ENCODE data around the gene GALT. TPM values are rescaled to one million over a fixed set of nuclear protein-coding genes. Genes with fewer than 3 reads are reported as not detected.

Gene GALT
- total RNA-seq, 1 donor from 2014 or later = 11.3 TPM

- H3K27me3 ChIP-seq (ENCODE audit: control insufficient read depth, insufficient read depth, low read length) = no peaks in the 10 kb centered on the region
- DNase-seq (ENCODE audit: low read depth) = no peak
- TF ChIP-seq CTCF (IDR thresholded peaks at IDR 0.05; ENCODE audit: insufficient read depth, low read length, severe bottlenecking) = no peak
- H3K36me3 ChIP-seq (ENCODE audit: control insufficient read depth, insufficient read depth, low read length) = no peaks in the 10 kb centered on the region
- peak; percentile 23 for FAIRE-seq
- H3K4me3 ChIP-seq (ENCODE audit: low read depth, low read length) = no peak overlapping the region
Measured at GRCh38 chr9:34606190-34606589, 40.3 kb upstream of the GALT start.

- Histone ChIP-seq H3K36me3 (ENCODE audit: control insufficient read depth, insufficient read depth, low read length) (no peaks in the 10 kb centered on the region), H3K27me3 (ENCODE audit: control insufficient read depth, insufficient read depth, low read length) (no peaks in the 10 kb centered on the region), H3K4me3 (ENCODE audit: low read depth, low read length) (no peak overlapping the region)
- TF ChIP-seq CTCF (IDR thresholded peaks at IDR 0.05; ENCODE audit: insufficient read depth, low read length, severe bottlenecking) = no peak
- no peak for DNase-seq (ENCODE audit: low read depth)
- FAIRE-seq = no peak
Measured at GRCh38 chr9:34606905-34607304, 39.6 kb upstream of the GALT start.

GRCh38 chr9:34607331-34607730, 39.1 kb upstream of the GALT start:
- no peak for TF ChIP-seq CTCF (IDR thresholded peaks at IDR 0.05; ENCODE audit: insufficient read depth, low read length, severe bottlenecking)
- Histone ChIP-seq H3K4me3 (ENCODE audit: low read depth, low read length) (no peak overlapping the region), H3K27me3 (ENCODE audit: control insufficient read depth, insufficient read depth, low read length) (no peaks in the 10 kb centered on the region), H3K36me3 (ENCODE audit: control insufficient read depth, insufficient read depth, low read length) (no peaks in the 10 kb centered on the region)
- FAIRE-seq (no peak), DNase-seq (ENCODE audit: low read depth) (no peak)

GRCh38 chr9:34610434-34611206, 35.9 kb upstream of the GALT start:
- DNase-seq (ENCODE audit: low read depth) (no peak), FAIRE-seq (no peak)
- Histone ChIP-seq H3K27me3 (ENCODE audit: control insufficient read depth, insufficient read depth, low read length) (no peaks in the 10 kb centered on the region), H3K36me3 (ENCODE audit: control insufficient read depth, insufficient read depth, low read length) (no peaks in the 10 kb centered on the region), H3K4me3 (ENCODE audit: low read depth, low read length) (peak overlapping the region; percentile 83)
- TF ChIP-seq CTCF (IDR thresholded peaks at IDR 0.05; ENCODE audit: insufficient read depth, low read length, severe bottlenecking) = no peak

- no peaks in the 10 kb centered on the region for H3K27me3 ChIP-seq (ENCODE audit: control insufficient read depth, insufficient read depth, low read length)
- no peak for TF ChIP-seq CTCF (IDR thresholded peaks at IDR 0.05; ENCODE audit: insufficient read depth, low read length, severe bottlenecking)
- DNase-seq (ENCODE audit: low read depth) = no peak
- peaks cover 3% of the 10 kb centered on the region for H3K36me3 ChIP-seq (ENCODE audit: control insufficient read depth, insufficient read depth, low read length)
- FAIRE-seq = peak; percentile 32
- peak overlapping the region; percentile 83 for H3K4me3 ChIP-seq (ENCODE audit: low read depth, low read length)
Measured at GRCh38 chr9:34611251-34611810, 35.1 kb upstream of the GALT start.
